Fibroblast of the aortic adventitia (primary cell): ENCODE measurements around the gene GTSE1. TPM values are rescaled to one million over a fixed set of nuclear protein-coding genes. Genes with fewer than 3 reads are reported as not detected.

Source experiments
- DNase-seq: peaks from one replicate; pipeline ENCODE4 v3.0.0-alpha.2; 2010; ENCODE audit warnings: low read depth
- H3K4me3 ChIP-seq: 2 replicates; pipeline ENCODE4 v1.5.1; 2011; ENCODE audit warnings: low read depth, mild to moderate bottlenecking, control low read depth, low read length, moderate library complexity
- CTCF ChIP-seq: IDR thresholded peaks from 2 replicates; pipeline ENCODE4 v1.5.1; 2011; ENCODE audit warnings: mild to moderate bottlenecking, low read length, control low read depth, inconsistent platforms; ENCODE audit not compliant: insufficient read depth
- total RNA-seq: library from RNA; depleted of rRNA; stranded (reverse); fragments of >200 nt; gene quantifications from 2 replicates; pipeline ENCODE4 v1.2.3, GENCODE V29; 2012; ENCODE audit warnings: low replicate concordance

GTSE1 gene
- total RNA-seq, 1 donor, result 13.4 TPM

- DNase-seq, result no peak
- no peak overlapping the region for H3K4me3 ChIP-seq
- no peak for TF ChIP-seq CTCF
Observed at GRCh38 chr22:46328797-46329196, 32.1 kb downstream of the GTSE1 start.

DNA sequence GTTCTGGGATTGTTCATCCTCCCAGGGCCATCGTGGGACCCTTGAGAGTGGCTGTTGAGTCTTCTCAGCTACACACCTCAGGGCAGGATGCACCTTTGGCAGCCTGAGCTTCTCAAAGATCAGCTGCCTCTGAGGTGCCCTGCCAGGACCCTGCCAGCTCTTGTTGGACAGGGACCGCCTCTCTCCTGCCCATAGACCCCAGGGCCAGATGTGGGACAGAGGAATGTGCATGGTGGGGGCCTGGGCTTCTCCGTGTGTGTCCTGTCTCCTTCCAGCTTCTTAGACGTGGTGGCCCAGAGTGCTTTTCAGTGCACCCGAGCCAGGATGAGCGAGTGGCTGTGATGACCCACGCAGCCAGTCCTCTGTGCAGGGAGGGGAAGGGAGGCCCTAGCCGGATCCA, 32.9 kb downstream of the GTSE1 start:
- TF ChIP-seq CTCF, result no peak
- no peak overlapping the region for H3K4me3 ChIP-seq
- DNase-seq, result no peak

DNA sequence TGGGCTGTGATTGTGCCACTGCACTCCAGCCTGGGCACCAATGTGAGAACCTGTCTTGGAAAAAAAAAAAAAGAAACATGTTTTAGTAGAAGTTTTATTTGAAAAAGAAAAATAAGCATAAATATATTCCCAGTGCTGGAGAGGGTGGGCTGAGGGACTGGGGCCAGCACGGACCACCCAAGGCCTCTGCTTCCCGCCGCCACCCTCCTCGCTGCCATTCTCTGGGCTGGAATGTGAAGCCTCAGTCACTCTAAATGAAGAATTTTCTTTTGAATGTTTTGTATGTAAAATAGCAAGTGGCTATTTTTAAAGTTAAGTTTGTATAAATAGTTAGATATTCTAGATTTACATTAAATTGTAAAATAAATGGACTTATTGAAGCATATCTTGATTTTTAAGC, 33.8 kb downstream of the GTSE1 start:
- TF ChIP-seq CTCF, result no peak
- no peak for DNase-seq
- no peak overlapping the region for H3K4me3 ChIP-seq

GRCh38 chr22:46331496-46331895, 34.8 kb downstream of the GTSE1 start:
- DNase-seq, result no peak
- no peak overlapping the region for H3K4me3 ChIP-seq
- no peak for TF ChIP-seq CTCF

- peak; percentile 2 for TF ChIP-seq CTCF
- peak; percentile 83 for DNase-seq
- peak within 1 kb of the TSS; percentile 85 for H3K4me3 ChIP-seq
Observed at GRCh38 chr22:46335201-46336118, 38.8 kb downstream of the GTSE1 start, which contains the start of gene TRMU. Gene TRMU (plus strand): TSS chr22:46335714. CDS start chr22:46335765, 51 bp downstream.

DNA sequence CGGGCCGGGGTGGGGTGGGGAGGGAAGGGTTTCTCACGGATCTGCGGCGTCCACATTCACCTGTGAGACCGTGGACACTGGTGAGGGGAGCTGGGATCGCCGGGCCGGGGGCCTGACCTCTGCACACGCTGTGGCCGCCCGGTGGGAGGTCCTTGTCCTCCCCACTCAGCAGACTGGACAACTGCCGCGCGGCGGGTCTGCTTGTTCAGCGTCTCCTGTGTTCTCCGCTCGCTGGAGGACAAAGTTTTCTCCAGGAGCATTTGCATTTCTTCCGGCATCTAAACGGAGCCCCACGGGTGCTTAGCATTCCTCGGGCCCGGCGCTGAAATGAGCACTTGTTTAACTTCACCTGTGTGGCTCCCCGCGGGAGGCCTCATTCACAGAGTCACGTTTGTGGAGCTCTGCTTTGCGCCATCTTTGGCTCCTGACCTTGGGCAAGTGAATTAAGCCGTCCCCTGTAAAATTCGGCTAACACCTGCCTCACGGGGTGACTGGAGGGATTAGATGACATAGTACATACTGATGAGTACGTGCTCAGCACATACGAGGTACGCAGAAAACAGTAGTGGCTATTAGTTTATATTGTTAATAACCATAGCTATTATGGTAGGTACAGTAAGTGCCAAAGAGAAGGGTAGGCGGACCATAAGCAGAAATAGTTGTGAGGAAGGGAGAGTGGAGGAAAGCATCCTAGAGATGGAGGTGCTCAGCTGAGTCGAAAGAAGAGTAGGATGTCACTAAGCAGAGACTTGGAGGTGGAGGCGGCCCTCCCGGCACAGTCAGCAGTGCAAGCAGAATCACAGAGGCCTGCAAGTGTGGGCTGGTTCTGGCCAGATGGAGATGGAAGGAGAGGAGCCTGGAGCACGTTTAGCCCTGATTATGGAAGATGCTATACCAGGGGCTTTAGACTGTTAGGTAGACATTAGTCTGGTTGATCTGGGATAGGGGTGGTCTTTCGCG, 39.7 kb downstream of the GTSE1 start:
- DNase-seq, result peak; percentile 10
- no peak for TF ChIP-seq CTCF
- H3K4me3 ChIP-seq, result peak overlapping the region; percentile 85
